Hindlimb muscle (tissue), 1 donor: ENCODE data around the gene MTA2. TPM values are rescaled to one million over a fixed set of nuclear protein-coding genes. Genes with fewer than 3 reads are reported as not detected.
"Not testable (repeated sequence)": the region's sequence is repeated elsewhere in the genome, so short reads cannot be mapped to it uniquely, and the experiment has no call there.

Experiments
- DNase-seq: peaks from one replicate; pipeline ENCODE4 v3.0.0-alpha.2; 2013
- polyA plus RNA-seq: library from polyadenylated mRNA; unstranded; fragments of 120-200 nt; gene quantifications from one replicate; pipeline ENCODE4 v1.2.1, GENCODE V29; 2013; ENCODE audit not compliant: insufficient read length

Gene MTA2
- 42.0 TPM for polyA plus RNA-seq

- DNase-seq, result peak; percentile 98
Measured at GRCh38 chr11:62601372-62602140, at the start of gene MTA2. Gene MTA2 (minus strand): TSS chr11:62601865. CDS start chr11:62601450, 415 bp downstream.

GRCh38 chr11:62650283-62650682, 48.6 kb upstream of the MTA2 start:
- DNase-seq, result not testable (repeated sequence)

DNA sequence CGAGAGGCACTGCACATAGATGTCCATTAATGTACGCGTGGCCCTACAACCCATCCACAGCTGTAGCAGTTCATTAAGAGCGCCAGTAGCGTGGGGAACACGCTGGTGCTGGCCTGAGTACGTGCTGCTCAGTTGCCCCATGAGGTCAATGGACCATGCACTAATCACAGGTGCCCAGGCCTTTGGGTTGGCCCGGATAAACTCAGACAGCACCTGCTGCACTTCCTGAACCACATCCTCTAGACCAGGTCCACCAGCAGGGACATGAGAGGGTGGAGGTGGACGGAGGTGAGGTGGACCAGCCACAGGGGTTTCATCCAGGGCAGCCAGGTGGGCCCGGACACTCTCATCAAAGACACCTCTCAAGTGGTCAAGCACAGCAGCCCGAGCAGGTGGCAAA, 47.8 kb upstream of the MTA2 start:
- no peak for DNase-seq

DNA sequence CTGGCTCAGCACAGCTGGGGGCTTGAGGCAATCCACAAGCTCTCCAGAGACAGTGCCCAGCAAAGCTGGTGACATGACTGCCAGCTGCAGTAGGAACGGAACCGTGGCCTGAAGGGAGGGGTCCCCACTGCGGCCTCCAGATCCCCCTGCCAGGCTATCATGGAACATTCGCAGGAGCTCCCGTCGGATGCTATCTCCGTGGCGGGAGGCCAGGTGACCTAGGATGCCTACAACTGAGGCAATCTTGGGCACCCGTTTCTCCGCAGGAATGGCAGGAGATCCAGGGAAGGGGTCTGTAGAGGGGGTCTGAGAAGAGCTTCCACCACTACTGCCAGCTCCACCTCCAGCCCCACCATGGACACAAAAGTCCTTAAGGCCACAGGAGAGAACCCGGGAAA, 47.3 kb upstream of the MTA2 start:
- DNase-seq, result no peak

DNA sequence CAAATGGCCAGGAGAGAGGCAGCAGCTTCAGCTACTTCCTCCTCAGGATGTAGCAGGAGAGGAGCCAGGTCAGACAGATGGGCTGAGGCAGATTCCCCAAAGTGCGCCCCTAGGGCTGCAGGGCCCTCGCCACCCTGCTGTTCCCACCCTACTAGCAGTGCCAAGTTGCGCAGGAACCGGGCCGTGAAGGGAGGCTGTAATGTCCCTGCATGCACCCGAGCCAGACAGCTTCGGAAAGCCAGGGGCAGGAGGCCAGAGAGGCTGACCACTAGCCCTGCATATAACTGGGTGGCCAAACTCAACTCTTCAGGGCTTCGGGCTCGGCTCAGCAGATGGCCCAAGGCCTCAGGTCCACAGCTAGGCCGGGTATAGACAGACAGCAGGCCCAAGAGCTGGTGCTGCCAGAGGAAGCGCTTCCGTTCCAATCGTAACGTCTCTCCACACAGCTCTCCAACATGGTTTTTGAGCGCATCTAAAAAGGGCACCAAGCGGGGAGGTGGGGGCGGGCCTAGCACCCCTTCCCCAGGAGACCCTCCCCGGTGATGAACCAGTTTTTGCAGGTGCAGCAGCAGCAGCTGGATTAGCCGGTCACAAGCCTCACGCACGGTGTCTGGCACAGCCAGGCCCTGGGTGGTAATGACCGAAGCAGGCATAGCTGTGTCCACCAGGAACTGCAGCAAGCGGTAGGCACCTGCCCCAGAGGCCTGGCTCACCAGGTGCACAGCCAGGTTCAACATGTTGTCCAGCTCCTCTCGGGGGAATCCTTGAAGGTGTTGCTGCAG, 46.7 kb upstream of the MTA2 start:
- no peak for DNase-seq

DNA sequence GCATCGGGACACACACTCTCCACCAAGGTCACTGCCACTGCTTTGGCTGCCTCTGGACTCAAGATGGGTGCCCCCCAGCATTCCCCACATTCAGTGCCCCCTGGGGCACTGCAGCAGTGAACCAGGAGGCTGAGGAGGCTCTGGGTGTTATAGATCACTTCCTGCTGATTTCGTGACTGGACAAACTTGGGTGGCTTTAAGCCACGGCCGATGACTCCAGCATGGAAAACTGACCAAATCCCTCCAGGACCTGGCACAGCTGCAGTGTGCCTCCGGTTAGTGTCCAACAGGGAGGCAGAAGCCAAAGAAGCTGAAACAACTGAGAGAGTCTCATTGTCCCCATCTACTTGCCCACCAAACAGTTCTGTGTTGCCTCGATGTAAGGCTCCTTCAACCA, 45.9 kb upstream of the MTA2 start:
- no peak for DNase-seq

DNA sequence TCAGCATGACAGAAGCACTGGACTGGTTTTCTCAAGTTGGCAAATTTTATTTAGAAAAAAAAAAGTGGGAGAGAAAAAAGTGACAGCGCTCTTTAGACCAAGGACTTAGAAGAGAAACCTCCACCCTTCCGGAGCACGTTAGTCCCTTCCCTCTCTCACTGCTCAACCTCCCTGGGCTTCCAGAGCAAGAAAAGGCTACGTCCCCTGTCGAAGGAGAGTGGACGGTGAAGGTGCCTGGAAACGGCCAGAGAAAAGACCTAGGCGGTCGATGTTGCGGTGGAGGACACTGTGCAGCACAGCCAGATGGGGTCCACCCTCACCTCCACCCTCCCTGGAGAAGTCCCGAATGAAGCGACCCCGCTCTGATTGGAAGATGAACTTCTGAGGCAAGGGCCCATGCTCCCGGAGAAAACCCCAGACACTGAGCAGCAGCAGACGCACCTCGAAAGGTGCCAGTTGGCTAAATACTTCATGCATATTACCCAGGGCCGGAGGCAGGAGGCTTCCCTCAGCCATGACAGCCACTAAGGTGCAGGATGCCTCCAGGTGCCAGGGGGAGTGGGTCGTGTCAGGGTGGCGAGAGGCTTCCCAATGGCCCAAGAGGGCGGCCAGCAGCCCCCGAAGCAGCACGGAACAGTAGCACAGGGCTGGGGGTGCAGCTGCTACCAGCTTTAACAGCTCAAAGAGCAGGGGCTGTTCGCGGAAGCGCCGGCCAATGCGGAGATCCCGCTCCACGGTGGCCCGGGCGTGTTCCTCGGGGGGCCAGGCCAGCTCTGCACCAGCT, 45.4 kb upstream of the MTA2 start:
- DNase-seq, result no peak

- peak; percentile 98 for DNase-seq
Measured at GRCh38 chr11:62645946-62646824, 44.5 kb upstream of the MTA2 start, which contains the start of gene GANAB. Gene GANAB (minus strand): TSS chr11:62646613. CDS start chr11:62646599, 14 bp downstream.

DNA sequence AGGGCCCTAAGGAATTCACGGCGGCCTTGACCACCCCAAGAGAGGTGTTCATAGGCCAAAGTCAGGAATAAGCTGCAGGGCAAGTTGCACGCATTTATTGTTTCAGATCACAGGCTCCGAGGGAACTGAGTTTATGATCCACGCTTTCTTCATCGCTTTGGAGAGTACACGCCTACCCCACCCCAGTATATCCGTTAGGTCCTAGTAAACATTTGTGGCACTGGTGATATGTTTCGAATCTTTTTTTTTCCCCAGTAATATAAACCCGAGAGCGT, 43.9 kb upstream of the MTA2 start:
- no peak for DNase-seq

DNA sequence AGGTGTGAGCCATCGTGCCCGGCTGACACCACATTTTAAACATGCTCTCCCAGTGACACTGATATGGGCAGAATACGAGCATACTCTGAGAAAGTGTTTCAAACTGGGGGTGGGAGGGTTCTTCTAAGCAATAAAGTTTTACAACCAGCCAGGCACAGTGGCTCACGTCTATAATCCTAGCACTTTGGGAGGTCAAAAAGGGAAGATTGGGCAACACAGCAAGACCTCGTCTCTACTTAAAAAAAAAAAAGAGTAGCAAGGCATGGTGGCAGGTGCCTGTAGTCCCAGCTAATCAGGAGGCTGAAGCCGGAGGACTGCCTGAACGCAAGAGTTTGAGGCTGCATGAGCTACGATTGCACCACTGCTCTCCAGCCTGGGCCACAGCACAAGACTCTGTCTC, 42.6 kb upstream of the MTA2 start:
- no peak for DNase-seq

- no peak for DNase-seq
Measured at GRCh38 chr11:62632492-62632891, 30.8 kb upstream of the MTA2 start.

- no peak for DNase-seq
Measured at GRCh38 chr11:62627713-62628112, 26.0 kb upstream of the MTA2 start.

- no peak for DNase-seq
Measured at GRCh38 chr11:62622476-62623089, 20.9 kb upstream of the MTA2 start.

GRCh38 chr11:62621567-62622470, 20.2 kb upstream of the MTA2 start, which contains the start of gene B3GAT3:
Gene B3GAT3 (minus strand): TSS chr11:62621986. CDS start chr11:62621947, 39 bp downstream.
- DNase-seq, result peak; percentile 96

DNA sequence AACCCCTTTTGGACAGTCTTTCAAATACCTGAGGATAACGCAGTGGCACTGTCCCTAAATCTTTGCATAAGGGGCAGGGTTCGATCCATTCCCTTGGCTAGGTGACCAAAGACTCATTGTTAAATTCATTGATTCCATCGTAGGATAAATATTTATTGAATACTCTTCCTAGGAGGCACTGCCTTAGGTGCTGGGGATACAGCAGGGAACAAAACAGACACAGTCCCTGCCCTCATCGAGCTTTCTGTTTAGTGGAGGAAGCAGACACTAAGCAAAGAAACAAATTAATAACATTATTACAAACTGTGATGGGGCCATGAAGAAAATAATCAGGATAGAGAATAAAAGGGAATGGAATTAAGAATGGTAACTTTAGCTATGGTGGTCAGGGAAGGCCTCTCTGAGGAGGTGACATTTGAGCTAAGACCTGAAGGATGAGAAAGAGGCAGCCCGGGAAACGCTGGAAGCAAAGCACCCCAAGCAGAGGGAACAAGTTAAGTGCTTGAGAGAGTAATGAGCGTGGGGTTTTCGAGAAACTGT, 19.4 kb upstream of the MTA2 start:
- no peak for DNase-seq

DNA sequence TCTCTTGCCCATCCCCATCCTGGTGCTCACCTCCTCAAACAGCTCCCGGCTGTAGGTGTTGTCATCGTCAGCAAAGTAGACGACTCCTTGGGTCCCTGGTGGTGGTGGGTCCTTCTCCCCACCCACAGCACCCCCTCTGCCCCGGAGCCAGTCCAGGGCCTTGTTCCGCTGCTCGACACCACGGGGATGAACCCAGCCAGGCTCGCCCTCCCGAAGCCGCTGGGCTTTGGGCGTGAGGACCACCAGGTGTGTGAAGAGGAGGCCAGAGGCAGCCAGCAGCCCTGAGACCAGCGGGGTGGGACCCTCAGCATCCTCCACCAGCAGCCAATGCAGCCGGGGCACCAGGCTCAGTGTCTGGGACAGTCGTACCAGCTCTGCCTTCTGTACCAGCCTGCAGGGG, 15.3 kb upstream of the MTA2 start:
- not testable (repeated sequence) for DNase-seq

GRCh38 chr11:62615521-62615920, 13.9 kb upstream of the MTA2 start:
- DNase-seq, result no peak

DNA sequence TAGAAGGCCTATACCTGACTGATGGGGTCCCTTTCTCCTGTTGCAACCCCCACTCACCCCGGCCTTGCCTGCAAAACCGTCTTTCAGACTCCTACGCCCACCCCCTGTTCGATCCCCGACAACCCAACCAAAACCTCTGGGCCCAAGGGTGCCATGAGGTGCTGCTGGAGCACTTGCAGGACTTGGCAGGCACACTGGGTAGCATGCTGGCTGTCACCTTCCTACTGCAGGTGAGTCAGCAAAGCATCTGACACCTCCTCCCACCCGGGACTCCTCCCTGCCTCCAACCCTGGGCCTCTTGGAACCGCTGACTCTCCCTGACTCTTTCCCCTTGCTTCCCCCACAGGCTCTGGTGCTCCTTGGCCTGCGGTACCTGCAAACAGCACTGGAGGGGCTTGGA, 12.6 kb upstream of the MTA2 start:
- no peak for DNase-seq

DNA sequence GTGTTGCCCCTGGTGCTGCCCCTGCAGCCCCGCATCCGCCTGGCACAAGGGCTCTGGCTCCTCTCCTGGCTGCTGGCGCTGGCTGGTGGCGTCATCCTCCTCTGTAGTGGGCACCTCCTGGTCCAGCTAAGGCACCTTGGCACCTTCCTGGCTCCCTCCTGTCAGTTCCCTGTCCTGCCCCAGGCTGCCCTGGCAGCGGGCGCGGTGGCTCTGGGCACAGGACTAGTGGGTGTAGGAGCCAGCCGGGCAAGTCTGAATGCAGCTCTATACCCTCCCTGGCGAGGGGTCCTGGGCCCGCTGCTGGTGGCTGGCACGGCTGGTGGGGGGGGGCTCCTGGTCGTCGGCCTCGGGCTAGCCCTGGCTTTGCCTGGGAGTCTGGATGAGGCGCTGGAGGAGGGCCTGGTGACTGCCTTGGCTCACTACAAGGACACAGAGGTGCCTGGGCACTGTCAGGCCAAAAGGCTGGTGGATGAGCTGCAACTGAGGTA, 11.7 kb upstream of the MTA2 start:
- DNase-seq, result no peak
